ENCODE data around the gene CFI.
"Not testable (repeated sequence)": the region's sequence is repeated elsewhere in the genome, so short reads cannot be mapped to it uniquely, and the experiment has no call there.

The CFI gene

GRCh38 chr4:109795059-109795458 is 6.7 kb downstream of the CFI start:
- no peak for DNase-seq (ENCODE audit: low spot score)

GRCh38 chr4:109787807-109788206 is 14.0 kb downstream of the CFI start:
- no peak for DNase-seq (ENCODE audit: low spot score)

- no peak for DNase-seq (ENCODE audit: low spot score)
Observed at GRCh38 chr4:109786846-109787245, 15.0 kb downstream of the CFI start.

GRCh38 chr4:109782092-109782491 is 19.7 kb downstream of the CFI start:
- DNase-seq (ENCODE audit: low spot score): not testable (repeated sequence)

GRCh38 chr4:109764789-109765402 is 36.9 kb downstream of the CFI start:
- DNase-seq (ENCODE audit: low spot score): no peak

GRCh38 chr4:109764376-109764775 is 37.4 kb downstream of the CFI start:
- no peak for DNase-seq (ENCODE audit: low spot score)

GRCh38 chr4:109760682-109761081 is 41.1 kb downstream of the CFI start:
- DNase-seq (ENCODE audit: low spot score): no peak

- no peak for DNase-seq (ENCODE audit: low spot score)
Observed at GRCh38 chr4:109755656-109756055, 46.1 kb downstream of the CFI start.

GRCh38 chr4:109754093-109754857 is 47.5 kb downstream of the CFI start:
- DNase-seq (ENCODE audit: low spot score): no peak

- DNase-seq (ENCODE audit: low spot score): no peak
Observed at GRCh38 chr4:109752525-109752924, 49.3 kb downstream of the CFI start.

GRCh38 chr4:109751852-109752251 is 49.9 kb downstream of the CFI start:
- DNase-seq (ENCODE audit: low spot score): no peak

GRCh38 chr4:109750652-109751244 is 51.1 kb downstream of the CFI start:
- no peak for DNase-seq (ENCODE audit: low spot score)

- DNase-seq (ENCODE audit: low spot score): no peak
Observed at GRCh38 chr4:109749388-109750082, 52.3 kb downstream of the CFI start.

- DNase-seq (ENCODE audit: low spot score): no peak
Observed at GRCh38 chr4:109748114-109748513, 53.7 kb downstream of the CFI start.

GRCh38 chr4:109746728-109747127 is 55.1 kb downstream of the CFI start:
- no peak for DNase-seq (ENCODE audit: low spot score)

GRCh38 chr4:109745830-109746229 is 56.0 kb downstream of the CFI start:
- no peak for DNase-seq (ENCODE audit: low spot score)

GRCh38 chr4:109739547-109739946 is 62.3 kb downstream of the CFI start:
- no peak for DNase-seq (ENCODE audit: low spot score)

- DNase-seq (ENCODE audit: low spot score): no peak
Observed at GRCh38 chr4:109738104-109738872, 63.5 kb downstream of the CFI start.

GRCh38 chr4:109735566-109736365 is 66.0 kb downstream of the CFI start:
- DNase-seq (ENCODE audit: low spot score): no peak

- no peak for DNase-seq (ENCODE audit: low spot score)
Observed at GRCh38 chr4:109733728-109734127, 68.1 kb downstream of the CFI start.

Measured in CD4-positive, alpha-beta T cell treated with Interleukin-6 at 100 ng/mL for 8 hours (primary cell).